GM23338 (cell line): Measurements from ENCODE around the gene FOXJ3. TPM values are rescaled to one million over a fixed set of nuclear protein-coding genes. Genes with fewer than 3 reads are reported as not detected.

ENCODE experiments used
- ATAC-seq: fragments of 200-7000 bp; cut with Tn5 transposase; 3 replicates; pipeline ENCODE4 v1.9.1; 2020
- DNase-seq: peaks from one replicate; pipeline ENCODE4 v3.0.0-alpha.2; 2015; ENCODE audit warnings: low spot score
- H2AFZ ChIP-seq: fragments of 200-600 bp; sonication (generic); 2 replicates; pipeline ENCODE4 v1.8.0; 2016; ENCODE audit warnings: antibody characterized with exemption, mild to moderate bottlenecking, moderate library complexity
- H3F3A ChIP-seq: fragments of 200-600 bp; sonication (generic); replicated peaks from 2 replicates; pipeline ENCODE4 v1.8.0; 2017; ENCODE audit warnings: antibody characterized with exemption, mixed run types, low read depth
- H3K27ac ChIP-seq: fragments of 200-600 bp; sonication (generic); 2 replicates; pipeline ENCODE4 v1.6.1; 2016; ENCODE audit warnings: low read depth
- H3K27me3 ChIP-seq: fragments of 200-600 bp; sonication (generic); 2 replicates; pipeline ENCODE4 v1.8.0; 2016; ENCODE audit warnings: mild to moderate bottlenecking, mixed run types, moderate library complexity; ENCODE audit not compliant: insufficient read depth
- H3K36me3 ChIP-seq: fragments of 200-600 bp; sonication (generic); 2 replicates; pipeline ENCODE4 v1.8.0; 2016; ENCODE audit warnings: mild to moderate bottlenecking; ENCODE audit not compliant: insufficient read depth
- H3K4me1 ChIP-seq: fragments of 200-600 bp; sonication (generic); 2 replicates; pipeline ENCODE4 v1.8.0; 2016; ENCODE audit warnings: mild to moderate bottlenecking, moderate library complexity; ENCODE audit not compliant: insufficient read depth
- H3K4me2 ChIP-seq: fragments of 200-600 bp; sonication (generic); 2 replicates; pipeline ENCODE4 v1.7.1; 2017; ENCODE audit warnings: mixed run types
- H3K4me3 ChIP-seq: fragments of 200-600 bp; sonication (generic); 2 replicates; pipeline ENCODE4 v1.6.1; 2016; ENCODE audit warnings: mixed run types
- H3K79me2 ChIP-seq: fragments of 200-600 bp; sonication (generic); replicated peaks from 2 replicates; pipeline ENCODE4 v1.8.0; 2017; ENCODE audit warnings: mild to moderate bottlenecking; ENCODE audit not compliant: insufficient read depth
- H3K9me2 ChIP-seq: fragments of 200-600 bp; sonication (generic); 2 replicates; pipeline ENCODE4 v1.8.0; 2017; ENCODE audit not compliant: insufficient read depth
- H4K20me1 ChIP-seq: fragments of 200-600 bp; sonication (generic); replicated peaks from 2 replicates; pipeline ENCODE4 v1.8.0; 2017; ENCODE audit warnings: mild to moderate bottlenecking; ENCODE audit not compliant: insufficient read depth
- H3K27ac Mint-ChIP-seq: 2 replicates; pipeline ENCODE4 v1.8.0; 2020; ENCODE audit warnings: inconsistent platforms, mild to moderate bottlenecking, moderate library complexity, mixed read lengths
- H3K27me3 Mint-ChIP-seq: 3 replicates; pipeline ENCODE4 v1.8.0; 2022; ENCODE audit warnings: low read depth, mild to moderate bottlenecking, moderate library complexity, mixed read lengths, inconsistent platforms; ENCODE audit not compliant: insufficient read depth, poor library complexity
- H3K36me3 Mint-ChIP-seq: 3 replicates; pipeline ENCODE4 v1.8.0; 2021; ENCODE audit warnings: low read depth, mild to moderate bottlenecking, inconsistent platforms, moderate library complexity, mixed read lengths
- H3K4me1 Mint-ChIP-seq: 3 replicates; pipeline ENCODE4 v1.8.0; 2020; ENCODE audit warnings: mild to moderate bottlenecking, inconsistent platforms, mixed read lengths
- H3K4me3 Mint-ChIP-seq: 3 replicates; pipeline ENCODE4 v1.8.0; 2021; ENCODE audit warnings: moderate library complexity, mild to moderate bottlenecking, inconsistent platforms, mixed read lengths
- H3K9me3 Mint-ChIP-seq: 3 replicates; pipeline ENCODE4 v1.8.0; 2020; ENCODE audit warnings: moderate library complexity, mild to moderate bottlenecking, inconsistent platforms, mixed read lengths
- CREB1 ChIP-seq: fragments of 250-450 bp; sonication (Bioruptor Pico); IDR thresholded peaks from 2 replicates; pipeline ENCODE4 v1.5.0; 2020; ENCODE audit warnings: low read depth, mild to moderate bottlenecking, moderate library complexity
- CTCF ChIP-seq, 2 experiments: fragments of 200-600 bp in 1 of 2; sonication (generic) in 1 of 2; conservative IDR thresholded peaks; 2 replicates each; pipeline versions ENCODE4 v1.5.1 to v1.6.1; 2016 to 2017; ENCODE audit warnings: antibody characterized with exemption in 2 of 2, low read depth in 2 of 2, mild to moderate bottlenecking in 2 of 2, moderate library complexity in 1 of 2
- EZH2phosphoT487 ChIP-seq: fragments of 200-600 bp; sonication (generic); IDR thresholded peaks from one replicate; pipeline ENCODE4 v1.8.1; 2018; ENCODE audit warnings: antibody characterized with exemption; ENCODE audit not compliant: unreplicated experiment
- JUNB ChIP-seq: IDR thresholded peaks from one replicate; pipeline ENCODE4 v1.6.1; 2016; ENCODE audit warnings: antibody characterized with exemption; ENCODE audit not compliant: unreplicated experiment
- NANOG ChIP-seq: IDR thresholded peaks from 2 replicates; pipeline ENCODE4 v1.6.1; 2016; ENCODE audit warnings: antibody characterized with exemption, borderline replicate concordance
- POLR2AphosphoS5 ChIP-seq: IDR thresholded peaks from 2 replicates; pipeline ENCODE4 v1.6.1; 2016; ENCODE audit warnings: antibody characterized with exemption, low read depth
- STAT1 ChIP-seq: IDR thresholded peaks from one replicate; pipeline ENCODE4 v1.6.1; 2016; ENCODE audit warnings: antibody characterized with exemption; ENCODE audit not compliant: unreplicated experiment
- ZNF114 ChIP-seq: fragments of 250-450 bp; sonication (Bioruptor Pico); IDR thresholded peaks from 2 replicates; pipeline ENCODE4 v1.5.0; 2020; ENCODE audit warnings: mild to moderate bottlenecking, moderate library complexity
- ZNF331 ChIP-seq: fragments of 250-450 bp; sonication (Bioruptor Pico); IDR thresholded peaks from 2 replicates; pipeline ENCODE4 v1.5.0; 2020; ENCODE audit warnings: low read depth, mild to moderate bottlenecking, moderate library complexity
- polyA plus RNA-seq: library from polyadenylated mRNA; unstranded; fragments of >200 nt; fragmentation: Nextera tagmentation; extraction: Ambion mirVana; gene quantifications from 2 replicates; pipeline ENCODE4 v1.2.1, GENCODE V29; 2016
- total RNA-seq: library from RNA; depleted of rRNA; stranded (reverse); fragments of >200 nt; shearing (Covaris generic); gene quantifications from 2 replicates; pipeline ENCODE4 v1.2.3, GENCODE V29; 2014
- TF ChIP-seq, protein P1 (sequence below): IDR thresholded peaks from 2 replicates; pipeline ENCODE4 v1.6.1; 2016; ENCODE audit warnings: antibody characterized with exemption

FOXJ3 gene
- total and polyA plus RNA-seq, 2 experiments from 2014 or later: 36.6 to 53.3 TPM

GRCh38 chr1:42164551-42165420, 170.2 kb downstream of the FOXJ3 start, which contains the start of gene GUCA2A:
TSS of gene GUCA2A (minus strand) at chr1:42164745. CDS start at chr1:42164712, 33 bp downstream.
- Histone ChIP-seq H3K36me3 (no peaks in the 10 kb centered on the region), H3K4me3 (no peak within 1 kb of the TSS), H3K4me1 (no peaks in the 10 kb centered on the region), H3K4me2 (no peak within 1 kb of the TSS), H3K27me3 (no peaks in the 10 kb centered on the region; the same call in 1 of the 2 replicates), H3K27ac (no peak within 1 kb of the TSS), H3K9me2 (no peaks in the 10 kb centered on the region), H4K20me1 (no peaks in the 10 kb centered on the region), H2AFZ (peak within 1 kb of the TSS; percentile 84; the same call in 1 of the 2 replicates), H3K79me2 (no peaks in the 10 kb centered on the region), H3F3A (no peaks in the 10 kb centered on the region)
- ATAC-seq (no peak), DNase-seq (no peak)
- TF ChIP-seq POLR2AphosphoS5 (no peak), NANOG (no peak), ZNF114 (CRISPR knock-in tag) (no peak), ZNF331 (CRISPR knock-in tag) (no peak), CREB1 (CRISPR knock-in tag) (no peak), JUNB (no peak)
- TF ChIP-seq, protein P1, sequence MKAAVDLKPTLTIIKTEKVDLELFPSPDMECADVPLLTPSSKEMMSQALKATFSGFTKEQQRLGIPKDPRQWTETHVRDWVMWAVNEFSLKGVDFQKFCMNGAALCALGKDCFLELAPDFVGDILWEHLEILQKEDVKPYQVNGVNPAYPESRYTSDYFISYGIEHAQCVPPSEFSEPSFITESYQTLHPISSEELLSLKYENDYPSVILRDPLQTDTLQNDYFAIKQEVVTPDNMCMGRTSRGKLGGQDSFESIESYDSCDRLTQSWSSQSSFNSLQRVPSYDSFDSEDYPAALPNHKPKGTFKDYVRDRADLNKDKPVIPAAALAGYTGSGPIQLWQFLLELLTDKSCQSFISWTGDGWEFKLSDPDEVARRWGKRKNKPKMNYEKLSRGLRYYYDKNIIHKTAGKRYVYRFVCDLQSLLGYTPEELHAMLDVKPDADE: no peak
- peaks cover 4% of the 10 kb centered on the region for H3K4me1 Mint-ChIP-seq
- H3K27me3 Mint-ChIP-seq: peaks cover 4% of the 10 kb centered on the region
- no peak within 1 kb of the TSS for H3K4me3 Mint-ChIP-seq
- H3K27ac Mint-ChIP-seq: no peak within 1 kb of the TSS
- no peaks in the 10 kb centered on the region for H3K36me3 Mint-ChIP-seq
- peaks cover 2% of the 10 kb centered on the region; the same call in 1 of the 3 replicates for H3K9me3 Mint-ChIP-seq

- H3K27me3 ChIP-seq: no peaks in the 10 kb centered on the region; the same call in 1 of the 2 replicates
- no peaks in the 10 kb centered on the region for H3K4me1 ChIP-seq
- no peak overlapping the region for H3K27ac ChIP-seq
- no peaks in the 10 kb centered on the region for H3K36me3 ChIP-seq
- no peak overlapping the region for H2AFZ ChIP-seq
- DNase-seq (no peak), ATAC-seq (no peak)
- Mint-ChIP-seq H3K27me3 (peaks cover 2% of the 10 kb centered on the region), H3K4me1 (peaks cover 4% of the 10 kb centered on the region), H3K9me3 (peaks cover 2% of the 10 kb centered on the region; the same call in 1 of the 3 replicates), H3K4me3 (no peak overlapping the region), H3K36me3 (no peaks in the 10 kb centered on the region), H3K27ac (no peak overlapping the region)
- TF ChIP-seq EZH2phosphoT487 (no peak), CTCF (conservative IDR thresholded peaks at IDR 0.05; ENCODE audit: low read depth in 2 of 2) (no peak), STAT1 (no peak), CREB1 (CRISPR knock-in tag) (no peak), ZNF331 (CRISPR knock-in tag) (no peak)
- TF ChIP-seq, protein P1: no peak
- no peaks in the 10 kb centered on the region for H3K79me2 ChIP-seq
- no peaks in the 10 kb centered on the region for H3F3A ChIP-seq
- no peak overlapping the region for H3K4me2 ChIP-seq
- no peak overlapping the region for H3K4me3 ChIP-seq
- H3K9me2 ChIP-seq: no peaks in the 10 kb centered on the region
- H4K20me1 ChIP-seq: no peaks in the 10 kb centered on the region
These were observed 171.2 kb downstream of the FOXJ3 start for GRCh38 chr1:42163536-42164503.
